Lung (tissue), 12 donors: ENCODE data around the gene LONP1. TPM values are rescaled to one million over a fixed set of nuclear protein-coding genes. Genes with fewer than 3 reads are reported as not detected.

Experiments used
- ATAC-seq: fragments of 200-7000 bp; cut with Tn5 transposase; one replicate; pipeline ENCODE4 v1.9.1; 2020; ENCODE audit warnings: moderate number of reproducible peaks; ENCODE audit not compliant: insufficient read depth, low FRiP score
- DNase-seq, 3 donors: peaks; one replicate each; pipeline ENCODE4 v3.0.0-alpha.2; 2013 to 2017
- H3K27ac ChIP-seq, 2 donors: one replicate each; pipeline ENCODE4 v1.5.1; 2013; ENCODE audit warnings: mild to moderate bottlenecking in 2 of 2, moderate library complexity in 2 of 2, control low read depth in 1 of 2, inconsistent platforms in 1 of 2, low read depth in 1 of 2, low read length in 1 of 2
- H3K27me3 ChIP-seq, 3 donors: one replicate each; pipeline ENCODE4 v1.5.1; 2013; ENCODE audit warnings: low read length in 2 of 3; ENCODE audit not compliant: control insufficient read depth in 3 of 3, insufficient read depth in 3 of 3
- H3K36me3 ChIP-seq, 4 donors: one replicate each; pipeline ENCODE4 v1.5.1; 2013; ENCODE audit warnings: low read length in 4 of 4, mild to moderate bottlenecking in 1 of 4, moderate library complexity in 1 of 4; ENCODE audit not compliant: control insufficient read depth in 4 of 4, insufficient read depth in 4 of 4
- H3K4me1 ChIP-seq, 5 donors: one replicate each; pipeline ENCODE4 v1.5.1; 2013; ENCODE audit warnings: low read length in 5 of 5, mild to moderate bottlenecking in 2 of 5, moderate library complexity in 1 of 5; ENCODE audit not compliant: control insufficient read depth in 5 of 5, insufficient read depth in 5 of 5
- H3K4me3 ChIP-seq: one replicate; pipeline ENCODE4 v1.5.1; 2013; ENCODE audit warnings: mild to moderate bottlenecking, control low read depth, moderate library complexity
- H3K9ac ChIP-seq, 2 donors: one replicate each; pipeline ENCODE4 v1.5.1; 2013; ENCODE audit warnings: low read length in 2 of 2, control low read depth in 1 of 2; ENCODE audit not compliant: insufficient read depth in 1 of 2
- H3K9me3 ChIP-seq, 4 donors: one replicate each; pipeline ENCODE4 v1.5.1; 2013; ENCODE audit warnings: low read length in 3 of 4, mild to moderate bottlenecking in 1 of 4, moderate library complexity in 1 of 4; ENCODE audit not compliant: control insufficient read depth in 4 of 4, insufficient read depth in 3 of 4
- CTCF ChIP-seq: IDR thresholded peaks from 2 replicates; pipeline ENCODE4 v1.5.1; 2012; ENCODE audit warnings: mild to moderate bottlenecking; ENCODE audit errors: control extremely low read depth, extremely low read depth
- WGBS, 2 donors: extraction: QIAGEN DNeasy Blood & Tissue Kit; methylation state at CpG; one replicate each; pipeline ENCODE4 v1.1.7; 2013; 5-methylcytosine and 5-hydroxymethylcytosine counted together
- polyA plus RNA-seq, 2 donors: library from polyadenylated mRNA; stranded (reverse); fragments of 200-250 nt; gene quantifications; one replicate each; pipeline ENCODE4 v1.2.1, GENCODE V29; 2013
- total RNA-seq, 2 donors: library from RNA; depleted of rRNA in 1 of 2; stranded (reverse); fragments of >200 nt in 1 of 2; gene quantifications; one replicate each; pipeline ENCODE4 v1.2.1, GENCODE V29; 2014 to 2021
- donor health status: control.
- donor health status: control.
- donor health status: Bipolar disorder and iron deficiency.
- donor health status: healthy.
- donor health status: DM: yes; HTN: yes; CAD: no.

Gene LONP1
- total and polyA plus RNA-seq, 4 donors: 41.0 to 89.6 (median 69.0) TPM

GRCh38 chr19:5673752-5674151 is 46.2 kb downstream of the LONP1 start:
- no peak for ATAC-seq
- Histone ChIP-seq H3K9ac (no peak overlapping the region), H3K27ac (no peak overlapping the region), H3K4me3 (no peak overlapping the region), H3K9me3 (no peaks in the 10 kb centered on the region), H3K27me3 (no peaks in the 10 kb centered on the region), H3K4me1 (no peaks in the 10 kb centered on the region), H3K36me3 (peaks cover 0 to 26% (median 3%) of the 10 kb centered on the region in 4 donors)
- TF ChIP-seq CTCF: no peak
- 98 to 100% methylated on average over 1 of the region's 1 CpG for WGBS, 2 donors
- DNase-seq: no peak

- Histone ChIP-seq H3K4me3 (no peak overlapping the region), H3K4me1 (no peaks in the 10 kb centered on the region), H3K9ac (no peak overlapping the region), H3K9me3 (no peaks in the 10 kb centered on the region), H3K27ac (no peak overlapping the region), H3K36me3 (peaks cover 0 to 26% (median 5%) of the 10 kb centered on the region in 4 donors), H3K27me3 (no peaks in the 10 kb centered on the region)
- DNase-seq: no peak
- ATAC-seq: no peak
- WGBS, 2 donors: 93 to 95% methylated on average over 13 of the region's 13 CpGs
- TF ChIP-seq CTCF: no peak
Measured at GRCh38 chr19:5672708-5673459, 47.1 kb downstream of the LONP1 start.

- Histone ChIP-seq H3K9ac (no peak overlapping the region), H3K36me3 (peaks cover 5 to 36% (median 11%) of the 10 kb centered on the region in 4 donors), H3K4me3 (no peak overlapping the region), H3K4me1 (no peaks in the 10 kb centered on the region), H3K27ac (no peak overlapping the region), H3K27me3 (no peaks in the 10 kb centered on the region), H3K9me3 (no peaks in the 10 kb centered on the region)
- ATAC-seq (no peak), DNase-seq (no peak)
- TF ChIP-seq CTCF: no peak
- 95% methylated on average over 7 of the region's 7 CpGs for WGBS, 2 donors
Measured at GRCh38 chr19:5671600-5671999, 48.3 kb downstream of the LONP1 start.

- no peak for TF ChIP-seq CTCF
- peaks cover 26 to 56% (median 33%) of the 10 kb centered on the region in 4 donors for H3K36me3 ChIP-seq
- H3K4me1 ChIP-seq: no peaks in the 10 kb centered on the region
- 71 to 85% methylated on average over 11 of the region's 11 CpGs for WGBS, 2 donors
- no peak for ATAC-seq
- H3K9ac ChIP-seq: no peak overlapping the region
- no peak overlapping the region for H3K27ac ChIP-seq
- no peak for DNase-seq
- no peaks in the 10 kb centered on the region for H3K27me3 ChIP-seq
- no peak overlapping the region for H3K4me3 ChIP-seq
- H3K9me3 ChIP-seq: no peaks in the 10 kb centered on the region
Measured at GRCh38 chr19:5669212-5669611, 50.7 kb downstream of the LONP1 start.
